Natural killer cell treated with Interleukin-12 subunit alpha and Interleukin-12 subunit beta and Interleukin-15 and Interleukin-18, amount 100 ng/mL, for 72 hours (primary cell): ENCODE measurements around the gene GVQW3. TPM values are rescaled to one million over a fixed set of nuclear protein-coding genes. Genes with fewer than 3 reads are reported as not detected.

Experiments
- ATAC-seq, 2 donors: fragments of 150-1000 bp; cut with Tn5 transposase in 1 of 2; sonication (Bioruptor Pico), chemical (Tn5 transposase) in 1 of 2; 2 replicates each; pipeline ENCODE4 v1.10.0; 2021
- DNase-seq: peaks from one replicate; pipeline ENCODE4 v3.0.0; 2022; ENCODE audit warnings: low spot score
- H3K27ac Mint-ChIP-seq, 2 donors: 1 replicate in 1 of 2; 2 replicates in 1 of 2; pipeline ENCODE4 v1.8.0; 2022; ENCODE audit warnings: mixed read lengths in 2 of 2, mild to moderate bottlenecking in 1 of 2, moderate library complexity in 1 of 2
- H3K27me3 Mint-ChIP-seq, 2 donors: 1 replicate in 1 of 2; 2 replicates in 1 of 2; pipeline ENCODE4 v1.8.0; 2022; ENCODE audit warnings: mixed read lengths in 2 of 2
- H3K36me3 Mint-ChIP-seq: one replicate; pipeline ENCODE4 v1.8.0; 2022; ENCODE audit warnings: mixed read lengths
- H3K4me1 Mint-ChIP-seq, 2 donors: 1 replicate in 1 of 2; 2 replicates in 1 of 2; pipeline ENCODE4 v1.8.0; 2022; ENCODE audit warnings: low read depth in 2 of 2, mixed read lengths in 2 of 2, mild to moderate bottlenecking in 1 of 2
- H3K4me3 Mint-ChIP-seq: one replicate; pipeline ENCODE4 v1.8.0; 2022; ENCODE audit warnings: mixed read lengths
- H3K9me3 Mint-ChIP-seq: 2 replicates; pipeline ENCODE4 v1.8.0; 2022; ENCODE audit warnings: mixed read lengths
- total RNA-seq, 2 donors: library from RNA; stranded (reverse); gene quantifications; one replicate each; pipeline ENCODE4 v1.2.3, GENCODE V29; 2022

GVQW3 gene
- 1 to 10 TPM; 3.0 to 4.0 TPM for total RNA-seq

DNA sequence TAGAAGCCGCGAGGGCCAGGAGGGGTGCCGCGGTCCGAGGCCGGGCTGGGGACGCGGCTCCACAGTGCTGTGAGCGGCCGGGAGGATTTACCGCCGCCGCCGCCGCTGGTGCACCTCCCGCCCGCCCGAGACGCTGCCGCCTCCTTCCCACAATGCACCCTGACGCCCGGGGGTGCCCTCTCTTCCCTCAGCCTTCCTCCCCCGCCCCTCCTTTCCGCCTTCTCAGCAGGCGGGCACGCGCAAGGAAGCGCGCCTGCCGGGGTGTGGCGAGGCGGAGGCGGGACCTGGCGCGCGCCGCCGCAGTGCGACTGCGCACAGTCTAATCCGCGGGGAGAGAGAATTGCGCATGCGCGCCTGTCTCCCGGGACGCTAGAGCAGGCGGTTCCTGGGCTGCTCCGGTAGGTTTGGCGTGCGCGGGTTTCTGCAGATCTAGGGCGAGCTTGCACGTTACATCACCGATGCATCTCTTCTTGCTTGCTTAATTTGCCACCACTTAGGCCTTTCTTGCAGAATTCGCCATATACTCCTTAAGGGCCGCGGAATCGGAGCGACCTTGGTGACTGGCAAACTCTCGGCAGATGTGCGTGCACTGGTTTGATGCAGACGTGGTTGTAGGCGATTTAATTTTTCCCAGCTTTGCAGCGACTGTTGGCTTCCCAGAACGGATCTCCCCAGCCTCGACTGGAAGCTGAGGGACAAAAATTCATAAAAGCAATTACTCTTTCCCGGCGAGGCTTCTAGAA, at the start of gene GVQW3, which contains the start of gene THAP12:
TSS of gene GVQW3 (plus strand) at position 347 of the 743 bp plus-strand sequence. CDS start 506 bp downstream, outside the sequence.
TSS of gene THAP12 (minus strand) at position 156 of the 743 bp plus-strand sequence. CDS start 296 bp downstream, outside the sequence.
- Mint-ChIP-seq H3K27me3 (no peaks in the 10 kb centered on the region), H3K4me1 (peaks cover 45 to 57% of the 10 kb centered on the region in 2 donors), H3K4me3 (peak within 1 kb of the TSS; percentile 97), H3K36me3 (peaks cover 4% of the 10 kb centered on the region), H3K9me3 (no peaks in the 10 kb centered on the region), H3K27ac (peak within 1 kb of the TSS; percentile 89 to 90)
- peak; percentile 98 for DNase-seq
- ATAC-seq, result peak; percentile 92 to 94

DNA sequence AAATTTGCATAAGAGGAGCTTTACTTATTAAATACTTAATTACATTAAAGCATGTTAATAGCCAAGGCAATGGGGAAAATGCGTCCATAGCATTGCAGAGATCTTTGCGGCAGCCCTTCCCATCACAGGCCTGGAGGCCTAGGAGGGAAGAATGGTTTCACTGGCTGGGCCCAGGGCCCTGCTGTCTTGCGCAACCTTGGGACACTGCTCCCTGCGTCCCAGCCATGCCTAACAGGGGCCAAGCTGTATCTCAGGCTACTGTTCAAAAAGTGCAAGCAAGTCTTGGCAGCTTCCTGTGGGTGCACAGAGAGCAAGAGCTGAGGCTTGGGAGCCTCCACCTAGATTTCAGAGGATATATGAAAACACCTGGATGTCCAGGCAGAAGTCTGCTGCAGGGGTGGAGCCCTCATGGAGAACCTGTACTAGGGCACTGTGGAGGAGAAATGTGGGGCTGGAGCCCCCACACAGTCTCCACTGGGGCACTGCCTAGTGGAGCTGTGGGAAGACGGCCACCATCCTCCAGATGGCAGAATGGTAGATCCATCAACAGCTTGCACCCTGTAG, 46.2 kb upstream of the GVQW3 start:
- no peak overlapping the region for H3K4me3 Mint-ChIP-seq
- no peaks in the 10 kb centered on the region for H3K27me3 Mint-ChIP-seq
- ATAC-seq (no peak), DNase-seq (no peak)
- peaks cover 3% of the 10 kb centered on the region for H3K9me3 Mint-ChIP-seq
- peaks cover 7 to 8% of the 10 kb centered on the region in 2 donors for H3K4me1 Mint-ChIP-seq
- peaks cover 5% of the 10 kb centered on the region for H3K36me3 Mint-ChIP-seq
- no peak overlapping the region for H3K27ac Mint-ChIP-seq

DNA sequence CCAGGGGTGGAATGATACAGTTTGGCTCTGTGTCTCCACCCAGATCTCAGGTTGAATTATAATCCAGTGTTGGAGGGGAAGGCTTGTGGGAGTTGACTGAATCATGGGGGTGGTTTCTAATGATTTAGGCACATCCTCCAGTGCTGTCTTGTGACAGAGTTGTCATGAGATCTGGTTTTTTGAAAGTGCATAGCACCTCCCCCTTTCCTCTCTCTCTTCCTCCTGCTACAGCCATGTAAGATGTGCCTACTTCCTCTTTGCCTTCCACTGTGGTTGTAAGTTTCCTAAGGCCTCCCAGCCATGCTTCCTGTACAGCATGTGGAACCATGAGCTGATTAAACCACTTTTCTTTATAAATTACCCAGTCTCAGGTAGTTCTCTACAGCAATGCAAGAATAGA, 45.3 kb upstream of the GVQW3 start:
- DNase-seq, result no peak
- H3K4me3 Mint-ChIP-seq, result no peak overlapping the region
- peaks cover 5% of the 10 kb centered on the region for H3K36me3 Mint-ChIP-seq

DNA sequence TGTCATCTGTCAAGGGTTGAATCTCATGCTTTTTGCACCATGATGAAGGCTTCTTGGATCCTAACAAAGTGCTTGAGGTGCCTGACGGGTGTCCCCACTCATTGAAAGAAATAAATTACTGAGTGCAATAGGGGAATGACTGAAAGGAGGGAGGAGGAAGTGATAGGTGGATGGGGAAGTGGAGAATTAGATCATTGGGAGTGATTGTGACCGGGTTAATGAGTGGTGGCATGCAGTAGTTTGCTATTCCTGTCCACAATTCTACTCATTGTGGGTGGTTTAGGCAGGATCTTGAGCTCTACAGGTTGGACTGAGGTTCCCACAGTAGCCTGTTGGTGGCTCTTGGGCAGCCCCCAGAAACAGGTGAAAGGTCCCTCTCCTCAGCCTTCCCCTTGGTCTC, 44.5 kb upstream of the GVQW3 start:
- no peak for DNase-seq
- no peak for ATAC-seq
- peaks cover 3% of the 10 kb centered on the region for H3K9me3 Mint-ChIP-seq
- peaks cover 7 to 8% of the 10 kb centered on the region in 2 donors for H3K4me1 Mint-ChIP-seq
- no peak overlapping the region for H3K27ac Mint-ChIP-seq
- no peak overlapping the region for H3K4me3 Mint-ChIP-seq
- no peaks in the 10 kb centered on the region for H3K27me3 Mint-ChIP-seq
- peaks cover 5% of the 10 kb centered on the region for H3K36me3 Mint-ChIP-seq

More for the DNA sequence above, 45.3 kb upstream of the GVQW3 start:
- no peaks in the 10 kb centered on the region for H3K27me3 Mint-ChIP-seq
- peaks cover 3% of the 10 kb centered on the region for H3K9me3 Mint-ChIP-seq
- H3K27ac Mint-ChIP-seq, result no peak overlapping the region
- ATAC-seq, result no peak
- peaks cover 7 to 8% of the 10 kb centered on the region in 2 donors for H3K4me1 Mint-ChIP-seq

DNA sequence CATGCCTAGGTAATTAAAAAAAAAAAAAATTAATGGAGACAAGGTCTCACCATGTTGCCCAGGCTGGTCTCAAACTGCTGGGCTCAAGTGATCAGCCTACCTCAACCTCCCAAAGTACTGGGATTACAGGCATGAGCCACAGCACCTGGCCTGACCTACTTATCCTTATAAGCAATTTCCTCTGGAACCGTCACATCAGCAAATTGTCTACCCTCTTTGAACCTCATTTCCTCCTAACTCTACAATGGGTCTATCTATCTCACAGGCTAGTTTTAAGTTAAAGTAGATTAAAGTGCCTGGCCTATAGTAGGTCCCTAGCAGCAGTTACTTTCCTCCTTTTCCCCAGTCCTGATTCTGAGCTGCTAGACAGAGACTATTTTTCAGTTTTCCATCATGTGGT, 43.7 kb upstream of the GVQW3 start:
- Mint-ChIP-seq H3K27ac (no peak overlapping the region), H3K4me3 (no peak overlapping the region), H3K9me3 (peaks cover 3% of the 10 kb centered on the region), H3K36me3 (peaks cover 5% of the 10 kb centered on the region), H3K27me3 (no peaks in the 10 kb centered on the region), H3K4me1 (peaks cover 7 to 8% of the 10 kb centered on the region in 2 donors)
- DNase-seq, result no peak
- ATAC-seq, result no peak

DNA sequence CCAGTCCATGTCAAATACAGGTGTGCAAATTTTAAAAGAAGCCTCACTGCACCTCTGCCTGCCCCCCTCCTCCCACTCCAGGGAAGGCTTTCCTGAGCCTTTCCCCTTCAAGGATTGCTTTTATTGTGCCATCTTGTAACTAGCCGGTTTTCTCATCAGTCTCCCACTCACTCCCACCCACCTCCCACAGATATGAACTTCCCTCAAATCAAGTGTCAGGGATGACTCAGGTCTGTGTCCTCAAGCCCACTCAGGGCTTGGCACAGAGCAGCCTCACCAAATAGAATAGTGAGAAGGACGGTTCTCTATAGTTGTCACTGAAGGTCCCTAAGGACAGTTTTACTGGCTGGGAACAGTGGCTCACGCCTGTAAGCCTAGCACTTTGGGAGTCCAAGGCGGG, 43.2 kb upstream of the GVQW3 start:
- H3K9me3 Mint-ChIP-seq, result peaks cover 3% of the 10 kb centered on the region
- no peak for ATAC-seq

DNA sequence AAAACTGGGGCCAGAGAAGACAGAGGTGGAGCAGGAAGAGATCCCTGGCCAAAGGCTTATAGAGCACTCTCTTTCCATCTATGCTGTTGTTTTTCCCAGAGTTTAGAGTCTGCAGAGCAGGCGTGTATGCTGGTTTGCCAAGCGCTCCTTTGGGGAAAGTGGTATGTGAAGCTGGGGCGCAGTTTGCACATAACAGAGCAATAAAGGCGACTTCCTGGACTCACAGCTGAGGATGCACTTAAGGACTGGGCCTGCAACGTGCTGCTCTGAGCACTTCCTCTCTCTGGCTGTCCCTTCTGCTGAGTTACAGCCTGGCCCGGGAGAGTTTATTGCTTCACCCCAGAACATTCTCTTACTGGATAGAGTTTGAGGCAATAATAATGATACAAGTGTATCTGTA, 41.9 kb upstream of the GVQW3 start:
- Mint-ChIP-seq H3K36me3 (peaks cover 5% of the 10 kb centered on the region), H3K4me1 (peaks cover 7 to 8% of the 10 kb centered on the region in 2 donors), H3K27me3 (no peaks in the 10 kb centered on the region), H3K9me3 (peaks cover 3% of the 10 kb centered on the region), H3K4me3 (no peak overlapping the region), H3K27ac (peak overlapping the region in 1 of 2 donors; percentile 36)
- ATAC-seq (peak in 1 of 2 donors; percentile 44), DNase-seq (no peak)

More for the DNA sequence above, 43.2 kb upstream of the GVQW3 start:
- peaks cover 7 to 8% of the 10 kb centered on the region in 2 donors for H3K4me1 Mint-ChIP-seq
- no peak overlapping the region for H3K27ac Mint-ChIP-seq
- H3K27me3 Mint-ChIP-seq, result no peaks in the 10 kb centered on the region
- no peak overlapping the region for H3K4me3 Mint-ChIP-seq
- DNase-seq, result no peak
- H3K36me3 Mint-ChIP-seq, result peaks cover 5% of the 10 kb centered on the region

DNA sequence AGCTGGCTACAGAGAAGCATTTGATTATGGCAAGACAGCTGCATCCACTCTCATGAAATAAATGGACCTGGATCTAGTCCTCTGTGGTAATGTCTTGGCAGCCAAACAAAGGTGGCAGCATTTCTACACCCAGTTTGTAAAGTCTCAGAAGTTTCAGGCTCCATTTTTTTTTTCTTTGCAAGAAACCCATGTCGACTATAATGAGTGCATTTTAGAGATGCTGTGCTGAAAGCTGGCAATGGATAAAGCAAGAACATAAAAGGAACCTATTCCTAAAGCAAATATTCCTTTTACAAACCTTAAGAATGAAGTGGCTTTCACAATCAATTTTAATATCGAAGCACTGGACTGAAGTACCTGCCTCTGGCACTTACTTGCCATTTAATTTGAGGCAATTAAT, 33.7 kb upstream of the GVQW3 start:
- DNase-seq, result no peak
- Mint-ChIP-seq H3K27ac (no peak overlapping the region), H3K9me3 (no peaks in the 10 kb centered on the region), H3K4me3 (no peak overlapping the region), H3K27me3 (no peaks in the 10 kb centered on the region), H3K4me1 (peaks cover 0 to 2% of the 10 kb centered on the region in 2 donors), H3K36me3 (peaks cover 15% of the 10 kb centered on the region)
- ATAC-seq, result no peak

DNA sequence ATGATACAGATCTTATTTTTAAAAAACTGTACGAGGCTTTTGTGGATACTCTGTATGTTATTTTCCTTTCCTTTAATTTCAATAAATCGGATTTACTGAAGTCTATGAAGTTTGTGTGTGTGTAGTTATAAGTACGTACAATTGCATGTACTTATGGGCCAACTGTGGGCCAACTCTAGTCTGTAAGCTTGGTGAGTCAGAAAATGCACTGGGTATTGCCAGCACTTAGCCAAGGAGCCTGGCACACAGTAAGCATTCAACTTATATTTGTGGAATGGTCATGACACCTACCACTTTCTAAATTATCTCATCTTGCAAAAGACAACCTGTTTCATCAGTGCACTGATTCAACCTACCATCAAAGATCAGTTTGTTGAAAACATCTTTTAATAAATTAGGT, 32.8 kb upstream of the GVQW3 start:
- H3K27me3 Mint-ChIP-seq, result no peaks in the 10 kb centered on the region
- H3K9me3 Mint-ChIP-seq, result no peaks in the 10 kb centered on the region
- no peak overlapping the region for H3K4me3 Mint-ChIP-seq
- H3K4me1 Mint-ChIP-seq, result peaks cover 0 to 2% of the 10 kb centered on the region in 2 donors
- ATAC-seq (no peak), DNase-seq (no peak)
- no peak overlapping the region for H3K27ac Mint-ChIP-seq
- peaks cover 24% of the 10 kb centered on the region for H3K36me3 Mint-ChIP-seq

DNA sequence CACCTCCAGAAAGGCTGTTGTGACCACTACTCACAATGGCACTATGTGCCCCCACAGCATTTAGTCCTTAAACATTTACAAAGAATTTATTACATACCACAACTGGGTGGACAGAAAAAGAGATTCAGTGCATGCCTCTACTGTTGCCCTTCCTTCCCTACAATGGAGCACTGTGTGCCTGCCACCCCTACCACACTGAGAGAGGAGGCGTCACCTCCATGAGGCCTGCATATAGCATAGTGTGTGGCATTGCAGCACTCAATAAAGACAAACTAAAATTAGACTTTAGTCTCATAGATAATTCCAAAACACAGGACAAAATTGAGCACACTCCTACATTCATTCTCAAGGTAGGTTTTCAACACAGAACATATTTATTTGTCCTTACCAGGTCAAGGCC, 26.0 kb upstream of the GVQW3 start:
- DNase-seq (no peak), ATAC-seq (no peak)
- Mint-ChIP-seq H3K4me1 (no peaks in the 10 kb centered on the region), H3K27ac (no peak overlapping the region), H3K9me3 (peaks cover 7% of the 10 kb centered on the region), H3K27me3 (no peaks in the 10 kb centered on the region), H3K4me3 (no peak overlapping the region), H3K36me3 (peaks cover 47% of the 10 kb centered on the region)

DNA sequence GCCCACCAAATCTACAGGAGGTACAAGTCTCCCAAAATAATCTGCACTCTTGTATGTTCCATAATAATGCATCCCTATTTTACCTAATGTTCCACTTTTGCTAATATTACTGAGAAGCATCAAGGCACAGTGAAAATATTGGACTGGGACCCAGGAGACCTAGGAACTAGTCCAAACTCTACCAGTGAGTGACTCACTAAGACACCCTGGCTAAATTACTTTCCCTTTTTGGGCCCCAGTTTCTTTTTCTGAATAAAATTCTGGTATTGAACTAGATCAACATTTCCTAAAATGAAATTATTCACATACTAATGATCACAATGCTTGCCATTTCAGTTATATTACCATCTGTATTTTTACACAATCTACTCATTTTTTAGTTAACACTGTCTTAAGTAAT, 19.7 kb upstream of the GVQW3 start:
- Mint-ChIP-seq H3K4me3 (no peak overlapping the region), H3K9me3 (no peaks in the 10 kb centered on the region), H3K27me3 (no peaks in the 10 kb centered on the region), H3K36me3 (no peaks in the 10 kb centered on the region), H3K4me1 (peaks cover 11 to 24% of the 10 kb centered on the region in 2 donors), H3K27ac (peak overlapping the region; percentile 33 to 78)
- no peak for DNase-seq
- no peak for ATAC-seq

DNA sequence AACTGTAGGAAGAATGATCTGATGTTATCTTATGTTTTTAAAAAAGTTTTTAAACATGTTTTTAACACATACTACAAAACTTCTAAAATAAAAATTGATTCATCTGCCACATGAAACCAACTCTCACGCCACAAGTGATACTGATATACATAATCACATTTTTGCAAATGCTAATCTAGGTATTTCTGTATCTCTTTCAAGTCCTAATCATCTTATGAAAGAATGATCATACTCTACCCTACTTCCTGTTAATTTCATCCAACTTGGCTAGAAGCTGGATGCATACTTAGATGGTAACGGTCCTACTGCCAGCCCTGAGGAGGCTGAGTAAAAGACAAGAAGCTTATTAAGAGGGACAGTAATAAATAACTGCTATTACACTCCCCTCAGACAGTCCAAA, 19.3 kb upstream of the GVQW3 start:
- peaks cover 11 to 24% of the 10 kb centered on the region in 2 donors for H3K4me1 Mint-ChIP-seq
- no peak overlapping the region for H3K4me3 Mint-ChIP-seq
- no peaks in the 10 kb centered on the region for H3K36me3 Mint-ChIP-seq
- ATAC-seq (no peak), DNase-seq (no peak)
- H3K9me3 Mint-ChIP-seq, result no peaks in the 10 kb centered on the region
- peak overlapping the region; percentile 33 to 78 for H3K27ac Mint-ChIP-seq
- no peaks in the 10 kb centered on the region for H3K27me3 Mint-ChIP-seq

DNA sequence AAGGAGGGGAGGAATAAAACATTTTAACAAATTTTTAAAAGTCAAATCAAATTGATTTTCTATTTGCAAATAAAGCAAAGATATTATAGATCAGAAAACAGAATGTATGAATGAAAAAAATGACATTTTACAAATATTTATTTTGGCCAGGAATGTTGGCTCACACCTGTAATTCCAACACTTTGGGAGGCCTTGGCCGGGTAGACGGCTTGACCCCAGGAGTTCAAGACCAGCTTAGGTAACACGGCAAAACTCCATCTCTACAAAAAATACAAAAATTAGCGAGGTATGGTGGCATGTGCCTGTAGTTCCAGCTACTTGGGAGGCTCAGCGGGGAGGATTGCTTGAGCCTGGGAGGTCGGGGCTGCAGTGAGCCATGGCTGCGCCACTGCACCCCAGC, 18.4 kb upstream of the GVQW3 start:
- no peaks in the 10 kb centered on the region for H3K9me3 Mint-ChIP-seq
- ATAC-seq (no peak), DNase-seq (no peak)
- H3K4me3 Mint-ChIP-seq, result no peak overlapping the region
- H3K36me3 Mint-ChIP-seq, result no peaks in the 10 kb centered on the region
- H3K27me3 Mint-ChIP-seq, result no peaks in the 10 kb centered on the region
- H3K4me1 Mint-ChIP-seq, result peaks cover 14 to 26% of the 10 kb centered on the region in 2 donors
- peak overlapping the region; percentile 33 to 78 for H3K27ac Mint-ChIP-seq

DNA sequence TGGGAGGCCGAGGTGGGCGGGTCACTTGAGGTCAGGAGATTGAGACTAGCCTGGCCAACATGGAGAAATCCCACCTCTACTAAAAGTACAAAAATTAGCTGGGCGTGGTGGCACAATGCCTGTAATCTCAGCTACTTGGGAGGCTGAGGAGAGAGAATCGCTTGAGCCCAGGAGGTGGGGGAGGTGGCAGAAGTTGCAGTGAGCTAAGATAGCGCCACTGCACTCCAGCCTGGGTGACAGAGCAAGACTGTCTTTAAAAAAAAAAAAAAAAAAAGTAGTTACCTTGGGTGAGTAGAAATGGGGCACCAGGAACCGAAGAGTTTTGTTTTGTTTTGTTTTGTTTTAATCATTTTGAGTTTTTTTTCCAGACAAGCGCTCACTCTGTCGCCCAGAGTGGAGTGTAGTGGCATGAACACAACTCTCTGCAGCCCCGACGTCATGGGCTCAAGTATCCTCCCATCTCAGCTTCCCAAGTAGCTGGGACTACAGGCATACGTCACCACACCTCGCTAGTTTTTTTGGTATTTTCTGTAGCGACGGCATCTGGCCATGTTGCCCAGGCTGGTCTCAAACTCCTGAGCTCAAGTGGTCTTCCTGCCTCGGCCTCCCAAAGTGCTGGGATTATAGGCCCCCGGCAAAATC, 16.0 kb upstream of the GVQW3 start:
- H3K9me3 Mint-ChIP-seq, result no peaks in the 10 kb centered on the region
- no peaks in the 10 kb centered on the region for H3K36me3 Mint-ChIP-seq
- ATAC-seq, result no peak
- no peaks in the 10 kb centered on the region for H3K27me3 Mint-ChIP-seq
- H3K4me3 Mint-ChIP-seq, result no peak overlapping the region
- peaks cover 28 to 44% of the 10 kb centered on the region in 2 donors for H3K4me1 Mint-ChIP-seq
- H3K27ac Mint-ChIP-seq, result peak overlapping the region in 1 of 2 donors; percentile 1
- no peak for DNase-seq
